Measurements from ENCODE around the gene KDM4B. TPM values are rescaled to one million over a fixed set of nuclear protein-coding genes. Genes with fewer than 3 reads are reported as not detected.

Gene KDM4B
- total and polyA plus RNA-seq, 2 of the 8 experiments (the other 6 are each of a cell fraction or from before 2014, with no cell fraction given), result 12.0 to 31.9 TPM

GRCh38 chr19:5184930-5185329 is 216.0 kb downstream of the KDM4B start (continued):
- TF ChIP-seq ATF2 (IDR thresholded peaks at IDR 0.05; ENCODE audit: low read length), result no peak
- TF ChIP-seq RFX5 (IDR thresholded peaks at IDR 0.05; ENCODE audit: borderline replicate concordance, low read depth, low read length), result no peak
- TF ChIP-seq JUN (IDR thresholded peaks at IDR 0.05; ENCODE audit: low read depth, low read length), result no peak
- no peak for TF ChIP-seq CBX8 (IDR thresholded peaks at IDR 0.05; ENCODE audit: borderline replicate concordance, low read depth, low read length)
- no peak for TF ChIP-seq CTBP2 (IDR thresholded peaks at IDR 0.05; ENCODE audit: borderline replicate concordance, insufficient read depth, insufficient read length, low read length)
- TF ChIP-seq RNF2 (IDR thresholded peaks at IDR 0.05; ENCODE audit: borderline replicate concordance, low read depth, low read length, missing control alignments, poor library complexity, severe bottlenecking), result no peak
